ENCODE measurements around the gene TMEM232. TPM values are rescaled to one million over a fixed set of nuclear protein-coding genes. Genes with fewer than 3 reads are reported as not detected.

Gene TMEM232
- total RNA-seq, 2 donors from 2014 or later: 3.9 to 4.2 TPM

DNA sequence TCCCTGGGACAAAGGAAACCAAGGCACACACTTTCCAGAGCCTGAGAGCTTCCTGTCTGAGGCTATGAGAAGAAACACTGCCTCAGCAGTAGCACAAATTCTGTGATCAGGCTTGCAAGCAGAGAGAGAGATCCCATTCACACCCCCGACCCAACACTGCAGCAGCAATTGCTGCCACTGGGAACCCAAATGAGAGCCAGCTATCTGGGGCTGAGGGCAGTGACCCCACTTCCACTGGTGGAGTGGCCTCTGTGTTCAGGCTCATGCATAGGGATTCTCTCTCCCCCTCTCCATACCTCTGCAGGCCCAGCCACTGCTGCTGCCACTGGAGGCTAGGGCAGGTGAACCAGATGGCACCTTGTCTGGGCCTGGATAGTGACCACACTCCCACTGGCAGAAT, 95.2 kb downstream of the TMEM232 start:
- H3K36me3 ChIP-seq (ENCODE audit: control insufficient read depth, insufficient read depth, low read length): no peaks in the 10 kb centered on the region
- H3K36me3 Mint-ChIP-seq (ENCODE audit: low read depth): no peaks in the 10 kb centered on the region
- no peak overlapping the region for H3K27ac ChIP-seq (ENCODE audit: low read depth, low read length)
- no peaks in the 10 kb centered on the region for H3K27me3 Mint-ChIP-seq (ENCODE audit: insufficient read depth)
- no peak overlapping the region for H3K4me3 ChIP-seq (ENCODE audit: low read length)
- no peak overlapping the region for H3K27ac Mint-ChIP-seq
- no peak overlapping the region for H3K4me3 Mint-ChIP-seq
- no peaks in the 10 kb centered on the region for H3K4me1 ChIP-seq (ENCODE audit: control insufficient read depth, insufficient read depth, low read length)
- no peaks in the 10 kb centered on the region for H3K9me3 ChIP-seq (ENCODE audit: control insufficient read depth, low read length)
- no peaks in the 10 kb centered on the region for H3K9me3 Mint-ChIP-seq
- 83 to 89% methylated on average over 1 of the region's 1 CpG for WGBS, 2 experiments (ENCODE audit: insufficient coverage in 1 of 2, insufficient read length in 1 of 2)
- H3K4me1 Mint-ChIP-seq: no peaks in the 10 kb centered on the region
- TF ChIP-seq, protein P1, sequence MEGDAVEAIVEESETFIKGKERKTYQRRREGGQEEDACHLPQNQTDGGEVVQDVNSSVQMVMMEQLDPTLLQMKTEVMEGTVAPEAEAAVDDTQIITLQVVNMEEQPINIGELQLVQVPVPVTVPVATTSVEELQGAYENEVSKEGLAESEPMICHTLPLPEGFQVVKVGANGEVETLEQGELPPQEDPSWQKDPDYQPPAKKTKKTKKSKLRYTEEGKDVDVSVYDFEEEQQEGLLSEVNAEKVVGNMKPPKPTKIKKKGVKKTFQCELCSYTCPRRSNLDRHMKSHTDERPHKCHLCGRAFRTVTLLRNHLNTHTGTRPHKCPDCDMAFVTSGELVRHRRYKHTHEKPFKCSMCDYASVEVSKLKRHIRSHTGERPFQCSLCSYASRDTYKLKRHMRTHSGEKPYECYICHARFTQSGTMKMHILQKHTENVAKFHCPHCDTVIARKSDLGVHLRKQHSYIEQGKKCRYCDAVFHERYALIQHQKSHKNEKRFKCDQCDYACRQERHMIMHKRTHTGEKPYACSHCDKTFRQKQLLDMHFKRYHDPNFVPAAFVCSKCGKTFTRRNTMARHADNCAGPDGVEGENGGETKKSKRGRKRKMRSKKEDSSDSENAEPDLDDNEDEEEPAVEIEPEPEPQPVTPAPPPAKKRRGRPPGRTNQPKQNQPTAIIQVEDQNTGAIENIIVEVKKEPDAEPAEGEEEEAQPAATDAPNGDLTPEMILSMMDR (conservative IDR thresholded peaks at IDR 0.05): no peak
- no peak for DNase-seq
- no peaks in the 10 kb centered on the region for H3K27me3 ChIP-seq (ENCODE audit: control insufficient read depth, insufficient read depth, low read length, poor library complexity, severe bottlenecking)
- no peak overlapping the region for H3K9ac ChIP-seq (ENCODE audit: extremely low read depth, low read length, poor library complexity, severe bottlenecking)

DNA sequence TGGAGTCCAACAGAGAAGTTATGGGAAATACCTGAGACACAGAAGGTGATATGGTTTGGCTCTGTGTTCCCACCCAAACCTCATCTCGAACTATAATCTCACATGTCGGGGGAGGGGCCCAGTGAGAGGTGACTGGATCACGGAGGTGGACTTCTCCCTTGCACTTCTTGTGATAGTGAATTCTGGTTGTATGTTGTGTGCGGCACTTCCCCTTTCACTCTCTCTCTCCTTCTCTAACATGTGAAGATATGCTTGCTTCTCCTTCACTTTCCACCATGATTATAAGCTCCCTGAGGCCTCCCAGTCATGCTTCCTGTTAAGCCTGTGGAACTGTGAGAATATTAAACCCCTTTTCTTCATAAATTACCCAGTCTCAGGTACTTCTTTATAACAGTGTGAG, 96.1 kb downstream of the TMEM232 start:
- H3K4me3 Mint-ChIP-seq: no peak overlapping the region
- Histone ChIP-seq H3K9me3 (ENCODE audit: control insufficient read depth, low read length) (no peaks in the 10 kb centered on the region), H3K36me3 (ENCODE audit: control insufficient read depth, insufficient read depth, low read length) (no peaks in the 10 kb centered on the region), H3K9ac (ENCODE audit: extremely low read depth, low read length, poor library complexity, severe bottlenecking) (no peak overlapping the region), H3K4me3 (ENCODE audit: low read length) (no peak overlapping the region), H3K27me3 (ENCODE audit: control insufficient read depth, insufficient read depth, low read length, poor library complexity, severe bottlenecking) (no peaks in the 10 kb centered on the region), H3K27ac (ENCODE audit: low read depth, low read length) (no peak overlapping the region), H3K4me1 (ENCODE audit: control insufficient read depth, insufficient read depth, low read length) (no peaks in the 10 kb centered on the region)
- H3K27me3 Mint-ChIP-seq (ENCODE audit: insufficient read depth): no peaks in the 10 kb centered on the region
- H3K36me3 Mint-ChIP-seq (ENCODE audit: low read depth): no peaks in the 10 kb centered on the region
- H3K9me3 Mint-ChIP-seq: no peaks in the 10 kb centered on the region
- TF ChIP-seq, protein P1 (conservative IDR thresholded peaks at IDR 0.05): no peak
- no peak overlapping the region for H3K27ac Mint-ChIP-seq
- WGBS, 2 experiments (ENCODE audit: insufficient coverage in 1 of 2, insufficient read length in 1 of 2): 92% methylated on average over 4 of the region's 4 CpGs; no CpG with 5 or more reads in 1 of the 2 experiments
- no peak for DNase-seq
- H3K4me1 Mint-ChIP-seq: no peaks in the 10 kb centered on the region

- Histone ChIP-seq H3K4me1 (ENCODE audit: control insufficient read depth, insufficient read depth, low read length) (no peaks in the 10 kb centered on the region), H3K27me3 (ENCODE audit: control insufficient read depth, insufficient read depth, low read length, poor library complexity, severe bottlenecking) (no peaks in the 10 kb centered on the region), H3K9me3 (ENCODE audit: control insufficient read depth, low read length) (no peaks in the 10 kb centered on the region), H3K27ac (ENCODE audit: low read depth, low read length) (no peak overlapping the region), H3K4me3 (ENCODE audit: low read length) (no peak overlapping the region), H3K9ac (ENCODE audit: extremely low read depth, low read length, poor library complexity, severe bottlenecking) (no peak overlapping the region), H3K36me3 (ENCODE audit: control insufficient read depth, insufficient read depth, low read length) (no peaks in the 10 kb centered on the region)
- Mint-ChIP-seq H3K27ac (no peak overlapping the region), H3K9me3 (no peaks in the 10 kb centered on the region), H3K4me1 (peaks cover 7% of the 10 kb centered on the region), H3K4me3 (no peak overlapping the region), H3K36me3 (ENCODE audit: low read depth) (no peaks in the 10 kb centered on the region), H3K27me3 (ENCODE audit: insufficient read depth) (no peaks in the 10 kb centered on the region)
- TF ChIP-seq, protein P1 (conservative IDR thresholded peaks at IDR 0.05): peak; percentile 83
- WGBS, 2 experiments (ENCODE audit: insufficient coverage in 1 of 2, insufficient read length in 1 of 2): 63% methylated on average over 2 of the region's 2 CpGs; no CpG with 5 or more reads in 1 of the 2 experiments
- DNase-seq: no peak
Observed at GRCh38 chr5:110625376-110625999, 101.0 kb downstream of the TMEM232 start.

Data from endodermal cell (in vitro differentiated cells).